CD4-positive, alpha-beta T cell treated with Interleukin-15 for 1 hour (primary cell): ENCODE measurements around the gene CCDC192.

Source experiments
- DNase-seq: peaks from one replicate; pipeline ENCODE4 v3.0.0-alpha.2; 2020

The CCDC192 gene

DNA sequence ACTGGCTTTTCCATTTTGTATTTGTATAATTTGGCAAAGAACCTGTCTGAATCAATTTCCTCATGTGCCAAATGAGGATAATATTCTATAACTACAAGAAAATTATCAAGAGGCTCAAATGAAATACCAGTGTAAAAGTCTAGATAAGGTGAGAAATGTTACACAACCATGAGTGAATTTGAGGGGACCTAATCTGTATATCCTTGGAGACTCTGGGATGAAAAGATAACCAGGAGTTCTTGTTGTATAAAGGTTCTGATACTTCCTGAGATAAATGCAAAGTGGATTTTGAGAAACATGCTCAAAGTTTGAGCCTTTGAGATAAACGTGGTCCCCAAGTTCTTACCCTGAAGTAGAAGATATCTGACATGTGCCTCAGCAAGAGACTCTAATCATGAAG lies 260.0 kb downstream of the CCDC192 start:
- DNase-seq: no peak

DNA sequence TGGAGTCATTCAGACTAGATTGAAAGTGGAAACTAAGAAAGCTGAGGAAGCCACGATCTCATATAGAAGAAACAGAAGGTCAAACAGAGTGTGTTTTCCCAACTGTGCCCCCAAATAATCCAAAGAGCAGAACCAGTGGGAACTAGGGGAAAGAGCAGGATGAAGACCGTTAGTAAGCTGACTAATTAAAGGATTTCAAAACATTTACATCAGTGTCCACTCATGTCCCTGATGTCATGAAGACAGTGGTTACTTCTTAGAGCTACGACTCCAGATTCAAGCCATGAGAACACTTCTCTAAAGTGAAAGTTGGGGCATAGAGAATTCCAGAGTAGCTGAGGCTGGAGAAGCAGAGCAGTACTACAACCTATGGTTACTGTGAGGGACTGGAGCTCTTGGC lies 260.7 kb downstream of the CCDC192 start:
- DNase-seq: no peak

DNA sequence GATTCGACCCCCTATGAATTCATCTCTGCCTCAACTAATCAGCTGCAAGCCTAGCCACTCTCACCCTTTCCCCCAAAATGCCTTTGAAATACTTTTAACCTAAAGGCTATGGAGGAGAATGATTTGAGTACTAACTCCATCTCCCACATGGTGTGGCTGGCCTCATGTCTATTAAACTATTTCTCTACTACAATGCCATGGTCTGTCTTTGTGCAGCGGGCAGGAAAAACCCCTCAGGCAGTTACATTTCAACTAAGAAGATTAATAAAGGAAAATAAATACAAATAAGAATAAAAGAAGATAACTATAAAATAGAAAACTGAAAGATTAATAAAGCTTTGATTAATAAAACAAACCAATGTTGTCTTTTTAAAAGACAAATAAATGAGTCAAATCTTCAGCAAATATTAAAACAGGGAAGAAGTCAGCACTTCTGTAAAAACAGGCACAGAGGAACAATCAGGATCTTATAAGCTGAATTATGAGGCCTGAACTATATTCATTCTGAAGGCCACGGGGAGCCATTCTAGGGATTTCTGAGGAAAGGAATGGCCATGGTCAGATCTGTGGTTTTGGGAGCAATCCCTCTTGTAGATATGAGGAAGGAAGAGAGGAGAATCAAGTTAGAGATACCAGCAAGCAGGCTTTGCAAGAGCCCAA lies 264.3 kb downstream of the CCDC192 start:
- no peak for DNase-seq

DNA sequence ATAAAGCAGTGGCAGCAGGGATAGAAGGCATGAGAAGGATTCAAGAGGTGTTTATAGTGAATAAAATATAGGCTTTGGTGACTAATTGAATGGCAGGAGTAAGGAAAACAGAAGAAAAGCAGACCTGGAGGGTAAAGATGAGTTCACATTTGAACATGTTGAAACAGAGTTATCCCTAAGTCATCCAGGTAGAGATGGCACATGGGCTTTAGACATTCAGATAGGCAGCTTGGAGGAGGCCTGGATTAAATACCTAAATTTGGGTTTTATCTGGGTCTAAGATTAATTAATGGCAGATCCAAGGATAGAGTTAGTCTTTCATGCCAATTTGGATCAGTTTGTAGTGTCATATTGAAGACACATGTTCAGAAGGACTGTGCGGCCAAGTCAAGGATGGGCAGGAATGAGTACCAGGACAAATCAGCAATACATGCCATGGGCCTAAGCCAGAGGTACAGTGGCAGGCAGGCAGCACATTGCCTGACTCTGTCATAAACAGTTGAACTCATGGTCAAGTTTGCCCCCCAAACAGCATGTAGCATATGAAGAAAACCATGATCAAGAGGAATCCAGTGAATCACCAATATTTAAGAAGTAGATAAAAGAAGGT lies 264.9 kb downstream of the CCDC192 start:
- no peak for DNase-seq

DNA sequence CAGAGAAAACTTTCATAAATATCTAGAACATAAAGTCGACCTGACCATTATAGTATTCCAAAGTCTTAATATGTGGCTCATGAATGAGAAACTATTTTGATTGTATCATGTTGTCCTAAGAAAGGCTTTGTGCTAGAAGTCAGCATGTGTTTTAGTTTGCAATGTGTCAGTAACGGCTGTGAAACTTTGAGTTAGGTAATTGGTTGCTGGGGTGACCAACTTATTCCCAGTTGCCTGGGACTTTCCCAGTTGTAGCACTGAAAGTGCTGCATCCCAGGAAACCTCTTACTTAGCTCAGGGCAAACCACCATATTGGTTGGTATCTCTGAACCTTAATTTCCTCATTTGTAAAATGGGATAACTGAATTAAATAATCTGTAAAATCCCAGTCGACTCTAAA lies 265.8 kb downstream of the CCDC192 start:
- DNase-seq: no peak

DNA sequence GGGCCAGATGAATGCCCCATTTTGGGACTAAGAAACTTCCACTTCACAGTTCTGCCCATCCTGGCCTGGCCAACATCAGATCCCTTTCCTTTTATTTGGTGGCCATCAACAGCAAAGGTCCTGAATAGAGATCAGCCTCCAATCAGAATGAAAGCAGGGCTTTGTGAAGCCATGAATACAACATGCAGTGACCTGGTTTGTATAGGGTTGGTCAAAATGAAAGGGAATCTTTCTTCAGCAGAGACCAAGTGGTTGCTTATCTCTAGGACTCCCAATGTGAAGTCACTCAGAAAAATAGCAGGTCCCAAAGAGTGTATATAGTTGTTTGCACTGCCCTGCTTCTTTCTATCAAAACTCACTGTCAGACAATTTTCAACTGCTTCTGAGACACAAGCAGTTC lies 266.5 kb downstream of the CCDC192 start:
- no peak for DNase-seq

DNA sequence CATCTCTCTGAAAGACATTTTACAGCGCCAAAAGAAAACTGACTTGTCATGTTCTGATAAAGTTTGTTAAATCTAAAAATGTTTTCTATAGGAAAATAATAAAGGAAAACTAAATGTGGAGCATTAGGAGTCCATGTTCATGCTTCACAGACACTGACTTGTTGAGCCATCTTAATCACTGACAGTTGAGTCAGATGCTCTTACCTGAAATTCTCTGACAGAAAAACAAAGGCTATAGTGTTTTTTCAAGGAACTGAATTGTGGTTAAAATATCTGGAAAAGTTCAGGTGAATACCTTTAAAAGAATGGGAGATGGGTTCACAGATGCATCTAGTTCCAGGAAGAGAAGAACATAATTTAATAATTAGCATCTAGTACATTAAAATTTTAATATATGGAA lies 266.9 kb downstream of the CCDC192 start:
- no peak for DNase-seq

DNA sequence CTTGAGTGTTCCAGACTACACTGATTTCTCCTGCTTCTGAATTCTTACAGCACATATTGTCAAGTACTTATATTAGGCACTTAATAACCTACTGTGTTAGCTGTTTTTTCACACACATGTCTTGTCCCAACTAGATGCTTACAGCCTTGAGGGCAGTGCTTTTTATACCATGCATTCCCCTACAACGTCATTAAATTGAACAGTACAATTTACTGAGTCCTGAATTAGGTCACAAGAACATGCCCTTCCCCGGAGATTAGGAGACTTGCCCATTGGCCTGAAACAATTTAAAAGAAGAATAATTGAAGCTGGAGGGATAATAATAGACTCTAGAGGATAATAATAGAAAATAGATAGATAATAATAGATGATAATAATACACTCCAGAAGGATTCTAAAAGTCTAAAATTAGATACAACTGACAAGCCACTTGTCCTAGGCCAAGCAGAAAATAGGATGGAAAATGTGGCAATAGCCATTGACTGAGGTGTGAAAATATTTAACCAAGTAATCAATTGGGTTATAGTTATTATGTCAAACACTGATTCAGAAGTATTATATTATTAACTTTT lies 267.7 kb downstream of the CCDC192 start:
- no peak for DNase-seq

DNA sequence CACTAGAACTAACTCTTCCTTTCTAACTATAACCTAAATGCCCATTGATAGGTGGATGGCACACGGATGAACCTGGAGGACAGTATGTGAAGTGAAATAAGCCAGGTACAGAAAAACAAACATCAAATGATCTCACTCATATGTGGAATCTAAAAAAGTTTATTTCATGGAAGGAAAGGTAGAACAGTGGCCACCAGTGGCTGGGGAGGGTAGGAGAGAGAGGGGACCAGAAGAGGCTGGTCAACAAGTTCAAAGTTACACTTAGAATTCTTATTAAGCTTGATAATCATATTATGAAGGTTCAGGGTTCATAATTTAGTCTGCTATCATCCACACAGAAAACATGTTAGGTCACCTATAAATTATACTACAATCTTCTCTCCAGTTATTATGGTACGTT lies 272.8 kb downstream of the CCDC192 start:
- DNase-seq: no peak

DNA sequence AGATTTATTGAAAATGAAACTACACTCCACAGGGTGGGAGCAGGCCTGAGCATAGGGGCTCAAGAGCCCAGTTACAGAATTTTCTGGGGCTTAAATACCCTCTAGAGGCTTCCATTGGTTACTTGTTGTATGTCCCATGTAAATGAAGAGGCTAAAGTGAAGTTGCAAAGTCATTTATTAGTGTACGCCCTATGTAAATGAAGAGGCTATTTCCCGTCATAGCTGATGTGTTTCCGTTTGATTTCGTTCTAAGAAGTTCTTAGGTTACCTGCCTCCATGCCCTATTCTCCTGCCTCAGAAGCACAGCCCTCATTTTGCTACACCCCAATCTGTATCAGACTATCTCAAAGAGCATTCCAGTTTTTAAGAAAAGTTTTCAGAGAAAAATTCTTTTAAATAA lies 273.3 kb downstream of the CCDC192 start:
- no peak for DNase-seq

DNA sequence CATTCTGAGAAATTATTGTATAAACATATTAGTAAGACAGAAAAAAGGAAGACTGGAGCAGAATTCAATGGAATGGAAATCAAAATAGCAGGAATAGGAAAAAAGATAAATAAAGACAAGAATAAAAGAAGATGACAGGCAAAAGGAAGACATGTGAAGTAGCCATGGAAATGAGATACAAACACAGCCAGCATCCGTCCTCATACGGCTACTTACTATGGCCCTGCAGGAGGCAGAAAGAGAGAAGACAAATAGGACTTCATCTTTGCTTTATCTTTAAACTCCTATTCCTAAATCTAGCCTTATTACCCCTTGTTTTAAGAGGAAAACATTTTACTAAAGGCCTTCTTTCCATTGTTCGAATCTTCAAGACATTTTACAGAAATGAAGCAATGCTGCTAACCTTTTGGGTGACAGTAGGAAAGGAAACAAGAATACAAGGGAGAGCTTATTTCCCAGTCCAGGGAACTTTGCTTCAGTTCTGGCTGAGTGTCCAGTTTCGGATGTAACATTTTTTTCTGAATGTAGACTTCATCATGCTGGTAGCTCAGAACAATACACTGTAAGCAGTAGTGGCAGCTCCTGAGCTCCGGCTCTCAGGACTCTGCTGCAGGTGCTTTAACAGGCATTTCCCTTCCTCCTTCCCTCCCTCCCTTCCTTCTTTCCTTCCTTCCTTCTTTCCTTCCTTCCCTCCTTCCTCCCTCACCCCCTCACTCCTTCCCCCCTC lies 274.0 kb downstream of the CCDC192 start:
- DNase-seq: no peak

DNA sequence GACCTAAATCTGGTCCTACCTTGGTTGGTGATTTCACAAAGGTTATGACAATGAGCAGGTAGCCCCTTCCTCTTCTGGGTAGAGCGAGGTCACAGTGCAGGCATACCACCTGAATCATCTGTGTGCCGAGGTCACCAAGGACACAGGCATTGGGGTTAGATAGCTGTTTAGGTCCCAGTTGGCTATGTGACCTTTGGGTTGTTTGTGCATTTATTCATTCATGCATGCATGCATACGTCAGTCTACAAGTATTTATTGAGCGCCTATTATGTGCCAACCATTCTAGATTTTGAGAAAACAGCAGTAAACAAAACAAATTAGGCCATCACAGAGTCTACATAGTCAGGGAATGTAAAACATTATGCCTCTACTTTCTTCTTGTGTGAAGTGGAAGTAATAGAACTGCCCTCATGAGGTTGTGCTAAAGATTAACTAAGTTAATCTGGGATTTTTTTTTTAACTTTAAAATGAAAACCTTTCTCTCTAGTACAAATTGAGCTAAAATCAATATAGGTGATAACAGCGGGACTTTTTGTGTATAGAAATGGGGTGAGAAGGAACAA lies 275.6 kb downstream of the CCDC192 start:
- no peak for DNase-seq

DNA sequence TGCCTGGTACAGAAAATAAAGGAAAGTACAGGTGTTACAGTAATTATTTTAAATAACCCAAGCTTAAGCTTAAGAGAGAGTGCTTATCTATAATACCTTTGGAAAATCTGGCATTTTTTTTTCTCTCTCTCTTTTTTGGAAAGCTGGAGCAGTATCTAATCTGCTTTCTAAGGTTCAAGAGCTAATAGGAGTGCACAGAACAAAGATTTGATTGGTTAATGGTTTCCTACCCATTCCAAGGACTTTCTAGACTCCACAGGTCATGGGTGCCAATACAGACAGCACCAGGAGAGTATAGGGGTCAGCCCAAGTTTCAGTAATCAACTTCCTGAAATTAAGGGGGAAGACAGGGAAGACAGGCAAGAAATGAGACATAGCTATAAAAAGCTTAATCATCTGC lies 276.3 kb downstream of the CCDC192 start:
- no peak for DNase-seq

DNA sequence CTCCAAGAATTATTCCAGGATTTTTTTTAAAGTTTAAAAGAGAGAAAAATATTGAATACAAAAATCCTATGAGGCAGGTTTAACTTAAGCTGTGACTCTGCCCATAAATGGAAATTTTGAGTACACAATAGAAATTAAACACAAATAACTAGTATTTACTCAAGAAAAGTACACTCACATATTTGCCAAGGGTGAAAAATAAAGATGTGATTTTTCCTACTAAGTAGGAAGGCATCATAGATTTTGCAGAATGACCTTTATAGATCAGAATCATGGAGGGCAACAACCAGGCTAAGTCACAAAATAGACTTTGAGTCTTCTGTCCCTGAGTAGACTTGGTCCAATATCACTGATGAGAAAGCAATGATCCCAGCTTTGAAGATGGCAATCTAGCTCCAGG lies 277.7 kb downstream of the CCDC192 start:
- DNase-seq: no peak

DNA sequence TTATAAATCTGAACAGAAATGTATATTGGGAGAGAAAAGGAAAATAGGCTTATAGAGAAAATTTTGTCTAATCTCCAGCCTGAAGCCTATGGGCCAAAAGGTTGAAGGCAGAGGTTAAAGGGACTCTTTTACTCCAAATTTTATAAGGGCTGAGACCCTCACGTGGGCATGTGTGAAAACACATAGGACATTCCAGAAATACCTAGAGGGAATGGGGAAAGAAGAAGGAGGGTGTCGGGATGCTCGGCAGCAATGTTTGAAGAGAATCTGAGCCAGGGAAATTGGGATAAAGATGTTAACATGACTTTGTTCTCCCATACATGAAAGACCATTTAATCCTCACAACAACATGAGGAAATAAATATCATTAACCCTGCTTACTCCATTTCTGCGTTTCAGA lies 278.3 kb downstream of the CCDC192 start:
- DNase-seq: no peak

DNA sequence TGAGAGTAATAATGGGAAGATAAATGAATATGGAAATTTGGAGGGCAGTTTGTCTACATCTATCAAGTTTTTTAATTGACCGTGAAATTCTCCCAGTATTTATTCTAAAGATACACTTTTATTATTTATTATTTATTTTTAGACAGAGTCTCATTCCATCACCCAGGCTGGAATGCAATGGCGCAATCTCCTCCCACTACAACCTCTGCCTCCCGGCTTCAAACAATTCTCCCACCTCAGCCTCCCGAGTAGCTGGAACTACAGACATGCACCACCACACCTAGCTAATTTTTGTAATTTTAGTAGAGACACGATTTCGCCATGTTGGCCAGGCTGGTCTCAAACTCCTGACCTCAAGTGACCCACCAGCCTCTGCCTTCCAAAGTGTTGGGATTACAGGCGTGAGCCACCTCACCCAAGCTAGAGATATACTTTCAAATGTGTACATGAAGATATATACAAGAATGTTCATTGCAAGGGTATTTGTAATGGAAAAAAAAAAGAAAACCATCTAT lies 282.7 kb downstream of the CCDC192 start:
- DNase-seq: no peak

DNA sequence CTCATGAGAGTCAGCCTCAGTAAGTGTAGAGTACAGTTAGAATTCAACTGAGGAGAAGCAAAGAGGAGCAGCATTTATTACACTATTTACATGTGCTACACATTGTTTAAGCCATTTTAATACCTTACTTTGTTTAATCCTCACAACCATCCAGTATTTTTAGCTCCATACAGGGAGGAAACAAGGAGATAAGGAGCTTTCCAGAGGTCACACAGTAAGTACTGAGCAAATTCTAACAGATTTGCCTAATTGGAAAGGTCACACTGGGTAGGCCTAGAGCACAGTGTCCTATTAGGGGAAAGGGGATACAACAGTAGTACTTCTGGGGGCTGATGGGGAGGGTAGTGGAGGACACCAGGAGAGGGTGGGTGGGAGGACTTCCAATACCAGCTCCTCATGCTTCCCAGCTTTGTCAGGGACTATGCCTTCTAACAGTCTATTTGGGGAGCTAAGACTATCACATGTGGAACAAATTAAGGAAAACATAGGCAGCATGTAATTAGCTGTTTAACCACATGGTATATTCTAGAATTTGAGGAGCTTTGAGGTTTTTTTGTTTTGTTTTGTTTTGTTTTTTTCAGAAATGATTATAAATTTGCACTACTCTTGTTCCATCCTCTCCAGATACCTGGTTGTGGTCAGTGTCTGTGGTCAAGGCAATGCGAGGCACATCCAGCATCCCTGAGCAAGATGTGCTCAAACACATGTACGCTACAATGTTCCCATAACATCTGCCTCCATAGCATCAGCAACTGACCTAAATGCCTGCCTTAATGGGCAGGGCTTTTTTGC lies 284.4 kb downstream of the CCDC192 start:
- DNase-seq: no peak

DNA sequence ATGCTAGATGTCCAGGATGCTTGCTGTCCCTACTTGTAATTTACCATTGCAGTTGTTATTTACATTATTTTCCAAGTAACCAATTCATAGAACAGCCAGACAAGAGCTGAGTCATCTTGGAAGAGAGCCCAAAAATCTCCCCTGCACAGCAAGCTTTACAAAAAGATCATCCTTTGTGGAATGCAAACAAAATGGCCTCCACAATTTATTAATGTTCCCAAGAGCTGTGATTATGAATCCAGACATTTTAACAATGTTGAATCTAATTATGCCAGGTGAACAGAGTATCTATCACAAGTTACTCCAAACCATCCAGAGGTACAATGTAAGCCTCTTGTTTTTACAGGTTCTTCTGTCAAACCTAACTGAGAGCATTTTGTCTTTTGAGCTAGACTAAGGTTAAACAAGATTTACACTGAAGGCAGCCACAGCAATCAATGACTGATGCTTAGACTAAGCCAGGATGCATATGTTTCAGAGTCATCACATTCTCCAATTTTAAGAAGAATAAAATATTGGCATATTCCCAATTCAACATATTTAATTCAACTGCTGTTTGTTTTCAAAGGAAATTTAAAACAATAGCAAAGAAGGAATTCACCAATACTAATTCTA lies 285.1 kb downstream of the CCDC192 start:
- DNase-seq: no peak
